Activated CD4-positive, CD25-positive, alpha-beta regulatory T cell treated with anti-CD3 and anti-CD28 coated beads, Interleukin-2, amount 50 U/mL, for 24 hours (primary cell): Measurements from ENCODE around the gene DDA1.
A peak's percentile ranks its signal among the peaks of the same experiment; 100 is the strongest.
"Not testable (repeated sequence)": the region's sequence is repeated elsewhere in the genome, so short reads cannot be mapped to it uniquely, and the experiment has no call there.

Source experiments
- ATAC-seq, 2 donors: fragments of 150-1000 bp; cut with Tn5 transposase; one replicate each; pipeline ENCODE4 v1.10.0; 2021; ENCODE audit warnings: mild to moderate bottlenecking in 1 of 2, moderate library complexity in 1 of 2

The DDA1 gene

DNA sequence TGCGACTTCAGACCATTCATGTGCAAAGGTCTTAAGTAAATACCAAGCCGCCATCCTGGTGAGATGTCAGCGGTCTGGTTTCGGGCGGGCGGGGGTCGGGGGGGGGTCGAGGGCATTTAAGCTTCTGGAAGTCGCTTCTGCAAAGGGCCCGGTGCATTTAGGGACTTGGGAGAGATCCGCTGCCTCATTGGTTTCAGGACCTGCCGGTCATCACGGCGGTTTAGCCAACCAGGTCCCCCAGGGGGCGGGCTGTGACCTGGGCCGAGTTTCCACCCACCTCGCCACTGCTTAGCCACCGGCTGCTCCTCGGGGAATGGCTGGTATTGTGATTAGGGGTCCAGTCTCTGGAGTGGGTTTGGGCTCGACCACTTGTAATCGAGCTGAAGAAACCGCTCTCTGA is 19.9 kb upstream of the DDA1 start:
- no peak for ATAC-seq

DNA sequence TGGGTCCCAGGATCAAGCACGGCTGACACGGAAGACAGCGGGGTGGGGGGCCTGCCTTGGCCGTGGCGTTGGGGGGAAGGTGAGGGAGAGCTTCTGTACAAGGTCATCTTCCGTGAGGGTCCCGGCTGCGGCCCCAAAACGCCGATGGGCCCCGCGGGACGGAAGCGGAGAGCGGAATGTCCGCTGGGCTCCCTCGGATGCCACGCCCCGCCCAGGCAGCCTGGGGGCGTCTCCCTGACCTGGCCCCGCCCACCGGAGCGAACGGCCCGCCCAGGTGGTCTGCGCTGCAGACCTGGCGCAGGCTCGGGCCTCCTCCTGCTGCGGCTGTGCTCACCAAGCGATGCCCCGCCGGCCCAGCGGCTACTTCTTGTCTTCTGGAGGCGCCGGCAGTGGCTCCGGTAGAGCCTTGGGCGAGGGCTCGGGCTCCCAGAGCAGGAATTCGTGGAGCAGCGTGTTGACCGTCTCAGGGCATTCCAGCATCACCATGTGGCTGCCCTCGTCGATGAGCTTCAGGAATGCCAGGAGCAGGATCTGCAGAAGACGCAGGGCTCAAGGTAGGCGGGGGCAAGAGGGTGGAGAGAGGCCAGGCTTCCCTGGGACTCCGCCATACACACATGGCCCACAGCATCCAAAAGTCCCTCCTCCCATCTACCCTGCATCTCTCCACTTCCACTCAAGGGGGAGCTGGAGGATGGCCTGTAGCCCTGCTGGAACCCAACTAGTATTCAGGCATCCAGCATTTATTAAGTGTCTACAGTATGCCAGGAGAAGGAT is 16.9 kb upstream of the DDA1 start:
- peak; percentile 96 to 97 for ATAC-seq

DNA sequence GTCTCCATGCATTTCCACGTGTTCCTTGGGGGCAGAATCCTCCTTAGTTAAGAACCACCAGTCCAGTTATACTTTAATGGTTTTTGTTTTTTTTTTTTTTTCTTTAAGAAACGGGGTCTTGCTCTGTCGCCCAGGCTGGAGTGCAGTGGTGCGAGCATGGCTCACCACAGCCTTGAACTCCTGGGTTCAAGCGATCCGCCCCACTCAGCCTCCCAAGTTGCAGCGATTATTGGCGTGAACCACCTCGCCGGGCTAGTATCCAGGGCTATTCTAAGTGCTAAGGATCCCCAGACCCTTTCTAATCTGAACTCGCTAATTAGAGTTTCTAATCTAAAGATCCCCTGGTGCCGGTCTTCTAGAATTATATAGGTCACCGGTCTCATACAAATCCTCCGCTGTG is 15.8 kb upstream of the DDA1 start:
- ATAC-seq: no peak

DNA sequence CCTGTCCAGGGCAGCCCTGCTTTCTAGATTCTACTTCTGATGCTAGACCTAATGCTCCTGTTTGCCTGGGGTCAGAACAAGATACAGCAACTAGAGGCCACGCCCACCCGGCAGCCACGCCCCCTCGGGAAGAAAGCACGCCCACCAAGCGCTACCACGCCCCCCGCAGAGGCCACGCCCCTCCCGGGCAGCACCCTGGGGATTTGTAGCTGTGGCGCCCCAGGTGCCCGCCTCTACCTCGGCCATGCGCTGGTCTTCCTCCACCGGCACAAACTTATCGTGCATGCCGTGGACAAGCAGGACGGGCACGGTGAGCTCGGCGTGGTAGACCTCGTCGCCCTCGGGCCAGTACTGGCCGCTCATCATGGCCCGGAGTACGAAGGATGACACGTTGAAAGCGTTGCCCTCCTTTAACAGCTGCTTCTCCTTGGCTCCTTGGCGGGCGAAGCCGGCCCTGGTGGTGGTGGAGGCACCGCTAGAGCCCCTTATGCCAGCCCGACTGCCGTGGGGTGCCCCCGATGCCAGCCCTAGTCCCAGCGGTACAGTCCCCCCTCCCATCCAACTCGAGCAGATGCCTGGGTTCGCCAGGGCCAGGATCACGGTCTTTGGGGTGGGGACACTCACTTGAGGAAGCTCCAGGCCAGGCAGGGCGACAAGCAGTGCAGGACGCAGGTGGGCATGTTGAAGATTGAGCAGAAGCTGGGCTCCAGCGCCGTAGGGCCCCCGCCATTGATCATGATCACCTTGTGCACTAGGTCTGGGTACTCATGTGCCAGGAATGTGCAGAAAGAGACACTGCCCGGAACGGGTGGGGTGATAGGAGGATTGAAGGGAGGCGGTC is 15.1 kb upstream of the DDA1 start:
- no peak for ATAC-seq

- not testable (repeated sequence) for ATAC-seq
Measured at GRCh38 chr19:17295551-17295950, 13.8 kb upstream of the DDA1 start.

GRCh38 chr19:17296273-17296672 is 13.1 kb upstream of the DDA1 start:
- no peak for ATAC-seq

GRCh38 chr19:17296976-17297375 is 12.4 kb upstream of the DDA1 start:
- no peak for ATAC-seq

GRCh38 chr19:17300992-17301619 is 8.3 kb upstream of the DDA1 start:
- ATAC-seq: no peak

GRCh38 chr19:17302391-17303166 is 6.8 kb upstream of the DDA1 start:
- no peak for ATAC-seq

- peak; percentile 73 to 75 for ATAC-seq
Measured at GRCh38 chr19:17303167-17303939, 6.0 kb upstream of the DDA1 start, which contains the start of gene ABHD8. TSS of gene ABHD8 (minus strand) at chr19:17303425. CDS start at chr19:17301616, 1,809 bp downstream.

- no peak for ATAC-seq
Measured at GRCh38 chr19:17303940-17304267, 5.5 kb upstream of the DDA1 start.

GRCh38 chr19:17304386-17305215 is 4.8 kb upstream of the DDA1 start:
- no peak for ATAC-seq

DNA sequence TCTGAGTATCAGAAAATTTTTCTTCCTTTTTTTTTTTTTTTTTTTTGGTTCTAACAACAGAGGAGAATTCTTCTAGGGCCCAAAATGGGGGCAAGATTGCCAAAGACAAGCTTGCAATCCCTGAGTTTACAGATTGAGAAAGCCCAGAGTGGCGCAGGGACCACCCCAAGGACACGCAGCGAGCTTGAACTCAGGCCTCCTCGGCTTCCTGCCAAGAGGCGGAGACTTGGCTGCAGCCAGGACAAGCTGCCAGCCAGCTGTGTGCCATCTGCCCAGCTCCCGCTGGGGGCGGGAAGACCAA is 4.2 kb upstream of the DDA1 start:
- no peak for ATAC-seq

GRCh38 chr19:17305517-17306284 is 3.7 kb upstream of the DDA1 start, which contains the start of gene MRPL34:
TSS of gene MRPL34 (plus strand) at chr19:17305872. CDS start at chr19:17305893, 21 bp downstream.
- peak; percentile 66 to 68 for ATAC-seq

DNA sequence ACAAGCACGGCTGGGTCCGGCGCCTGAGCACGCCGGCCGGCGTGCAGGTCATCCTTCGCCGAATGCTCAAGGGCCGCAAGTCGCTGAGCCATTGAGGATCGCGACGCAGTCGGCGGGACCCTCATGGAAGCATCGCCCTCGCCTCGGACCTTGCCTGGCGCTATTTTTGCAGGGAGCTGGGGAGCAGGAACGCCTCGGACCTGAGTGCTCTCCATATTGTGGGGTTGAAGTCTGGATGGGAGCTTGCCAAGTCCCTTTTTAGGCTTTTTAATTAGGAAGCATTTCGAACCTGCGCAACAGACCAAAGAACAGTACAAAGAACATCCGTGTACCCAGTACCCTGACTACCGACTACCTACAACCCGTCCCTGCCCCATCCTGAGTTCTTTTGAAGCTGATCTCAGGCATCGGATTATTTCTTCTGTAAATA is 3.1 kb upstream of the DDA1 start:
- no peak for ATAC-seq

DNA sequence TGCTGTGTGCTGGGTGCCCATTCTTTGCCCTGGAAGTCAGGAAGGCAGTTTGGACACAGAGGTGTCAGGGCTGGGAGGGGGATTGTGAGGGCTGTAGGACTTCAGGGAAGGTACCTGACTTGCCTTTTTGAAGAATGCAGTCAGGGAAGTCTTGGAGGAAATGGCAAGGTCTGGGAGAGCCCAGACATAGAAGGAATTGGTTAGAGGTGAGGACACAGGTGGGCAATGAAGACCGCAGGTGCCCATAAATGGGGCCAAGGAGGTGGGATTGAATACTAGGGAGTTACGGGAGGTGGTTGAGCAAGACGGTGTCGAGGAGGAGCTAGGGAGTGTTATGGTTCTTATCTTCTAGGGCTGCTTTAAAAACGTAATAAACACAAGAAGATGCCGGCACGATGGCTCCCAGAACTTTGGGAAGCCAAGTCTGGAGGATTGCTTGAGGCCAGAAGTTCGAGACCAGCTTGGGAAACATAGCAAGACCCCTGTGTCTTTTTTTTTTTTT is 1.4 kb upstream of the DDA1 start:
- no peak for ATAC-seq

DNA sequence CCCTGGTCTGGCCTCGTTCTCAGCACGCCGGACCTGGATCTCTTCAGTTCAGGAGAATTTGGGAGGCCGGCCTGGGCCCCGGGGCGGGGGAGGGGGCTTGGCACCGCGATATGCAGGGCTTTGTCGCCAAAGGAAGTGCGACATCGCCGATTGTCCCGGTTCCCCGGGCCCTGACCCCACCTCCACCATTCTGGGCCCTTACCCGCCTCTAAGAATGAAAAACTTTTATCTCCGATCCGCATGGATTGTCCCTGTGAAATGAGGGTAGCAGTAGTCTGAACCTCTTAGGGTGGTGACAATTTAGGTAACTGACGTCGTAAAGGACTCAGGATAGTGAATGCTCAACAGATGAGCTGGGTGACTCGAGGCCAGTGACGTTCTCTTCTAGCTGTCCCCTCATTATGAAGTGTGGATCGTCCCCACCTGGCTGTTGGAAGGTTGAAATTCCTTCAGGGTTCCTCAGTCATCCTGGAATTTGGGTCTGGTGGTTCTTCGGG is 650 bp downstream of the DDA1 start:
- no peak for ATAC-seq

DNA sequence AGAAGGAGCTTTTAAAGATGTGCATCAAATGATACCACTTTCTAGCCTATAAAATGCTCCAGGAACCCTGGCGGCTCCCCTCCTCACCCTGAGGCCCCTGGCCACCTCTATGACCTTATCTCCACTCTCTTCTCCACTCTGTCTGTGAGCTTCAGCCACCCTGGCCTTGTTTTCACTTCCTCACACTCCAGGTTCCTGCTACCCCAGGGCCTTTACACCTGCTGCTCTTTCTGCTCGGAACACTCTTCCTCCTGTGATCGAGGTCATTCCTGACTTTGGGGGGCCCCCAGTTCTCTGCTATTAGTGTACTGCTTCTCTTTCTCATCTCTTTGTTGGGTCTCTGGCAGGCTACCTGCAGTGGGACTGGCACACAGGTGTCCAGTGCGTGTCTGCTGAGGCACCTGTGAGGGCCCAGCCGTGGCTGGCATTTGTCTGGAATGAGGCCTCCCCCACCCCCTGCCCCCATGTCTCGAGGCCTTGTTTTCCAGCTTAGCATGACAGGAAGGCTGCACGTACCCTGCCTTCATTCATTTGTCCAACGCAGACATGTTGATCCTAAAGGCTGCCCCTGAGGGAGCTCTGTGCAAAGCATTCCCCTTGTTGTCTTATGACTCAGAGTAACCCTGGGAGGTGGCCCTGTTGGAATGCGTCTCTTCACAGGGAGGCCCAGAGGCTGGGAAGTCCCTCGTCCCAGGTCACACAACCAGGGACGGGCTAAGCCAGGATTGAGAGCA is 2.3 kb downstream of the DDA1 start:
- ATAC-seq: no peak
